Ectodermal cell (in vitro differentiated cells): Measurements from ENCODE around the gene FOXO1.

Experiments
- H3K27ac ChIP-seq: 2 replicates; pipeline ENCODE4 v1.7.0; 2013; ENCODE audit warnings: mild to moderate bottlenecking, low read depth, low read length; ENCODE audit not compliant: insufficient read depth, poor library complexity, severe bottlenecking
- H3K27me3 ChIP-seq: 2 replicates; pipeline ENCODE4 v1.7.0; 2013; ENCODE audit warnings: mild to moderate bottlenecking, low read length; ENCODE audit not compliant: insufficient read depth, control insufficient read depth, poor library complexity, severe bottlenecking
- H3K36me3 ChIP-seq: one replicate; pipeline ENCODE4 v1.7.0; 2013; ENCODE audit warnings: low read length; ENCODE audit not compliant: control insufficient read depth, insufficient read depth
- H3K4me1 ChIP-seq: one replicate; pipeline ENCODE4 v1.7.0; 2013; ENCODE audit warnings: low read length; ENCODE audit not compliant: control insufficient read depth, insufficient read depth
- H3K4me3 ChIP-seq: 2 replicates; pipeline ENCODE4 v1.7.0; 2013; ENCODE audit warnings: low read depth, low read length, control low read depth; ENCODE audit not compliant: insufficient read depth
- H3K9me3 ChIP-seq: 2 replicates; pipeline ENCODE4 v1.7.0; 2013; ENCODE audit warnings: mild to moderate bottlenecking, low read length, moderate library complexity; ENCODE audit not compliant: control insufficient read depth
- WGBS, 2 experiments: methylation state at CpG; one replicate each; pipeline ENCODE4 v1.1.7; 2013; ENCODE audit warnings: missing lambda C conversion rate in 2 of 2; 5-methylcytosine and 5-hydroxymethylcytosine counted together

FOXO1 gene

DNA sequence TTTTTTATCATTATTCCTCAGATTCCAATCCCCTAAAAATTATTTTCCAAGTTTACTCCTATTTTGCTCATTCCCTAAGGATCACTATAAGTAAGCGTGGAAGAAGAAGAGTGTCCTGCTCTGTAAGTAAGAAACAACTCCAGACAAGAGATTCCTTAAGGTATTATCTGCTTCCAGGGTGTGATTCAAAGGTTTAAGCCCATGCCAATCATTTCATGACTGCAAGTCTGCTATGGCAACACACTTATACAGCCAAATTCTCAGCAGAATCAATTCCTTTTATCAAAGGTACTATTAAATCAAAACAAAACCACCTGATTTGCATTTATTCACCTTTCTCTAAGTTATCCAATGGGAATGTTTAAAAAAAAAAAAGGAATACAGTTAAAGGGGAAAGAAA, 43.7 kb downstream of the FOXO1 start:
- Histone ChIP-seq H3K27ac (peak overlapping the region; percentile 67), H3K9me3 (no peaks in the 10 kb centered on the region), H3K36me3 (no peaks in the 10 kb centered on the region), H3K27me3 (no peaks in the 10 kb centered on the region), H3K4me3 (no peak overlapping the region), H3K4me1 (peaks cover 12% of the 10 kb centered on the region)
- whole genome bisulfite sequencing, 2 experiments, result 80 to 83% methylated on average over 1 of the region's 1 CpG

DNA sequence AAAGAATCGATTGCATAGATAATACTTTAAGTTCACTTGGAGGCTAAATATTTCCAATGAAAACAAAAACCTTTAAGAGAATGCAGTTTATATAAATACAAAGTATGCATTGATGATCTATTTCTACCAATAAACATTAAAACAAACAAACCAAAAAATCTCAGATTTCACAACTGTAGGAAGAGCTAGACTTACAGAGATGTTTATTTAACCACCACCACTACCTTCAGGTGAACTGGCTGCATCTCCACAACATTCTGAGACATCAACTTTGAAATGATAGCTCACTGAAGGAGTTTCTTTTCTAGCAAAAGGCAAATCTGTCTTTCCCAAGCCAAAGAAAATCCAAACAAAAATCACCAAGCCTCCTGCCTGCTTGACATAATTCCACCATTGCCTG, 44.2 kb downstream of the FOXO1 start:
- no peak overlapping the region for H3K4me3 ChIP-seq
- H3K27me3 ChIP-seq, result no peaks in the 10 kb centered on the region
- WGBS, 2 experiments, result no CpG with 5 or more reads among the region's 1 CpG
- no peaks in the 10 kb centered on the region for H3K36me3 ChIP-seq
- peaks cover 12% of the 10 kb centered on the region for H3K4me1 ChIP-seq
- H3K27ac ChIP-seq, result peak overlapping the region; percentile 67
- H3K9me3 ChIP-seq, result no peaks in the 10 kb centered on the region

GRCh38 chr13:40619479-40619814, 47.0 kb downstream of the FOXO1 start:
- Histone ChIP-seq H3K4me3 (no peak overlapping the region), H3K27me3 (no peaks in the 10 kb centered on the region), H3K4me1 (peaks cover 12% of the 10 kb centered on the region), H3K27ac (no peak overlapping the region), H3K9me3 (no peaks in the 10 kb centered on the region), H3K36me3 (no peaks in the 10 kb centered on the region)
- 92 to 99% methylated on average over 3 of the region's 3 CpGs for WGBS, 2 experiments

GRCh38 chr13:40618581-40619478, 47.6 kb downstream of the FOXO1 start:
- no peaks in the 10 kb centered on the region for H3K27me3 ChIP-seq
- H3K9me3 ChIP-seq, result no peaks in the 10 kb centered on the region
- WGBS, 2 experiments, result 92 to 93% methylated on average over 15 of the region's 15 CpGs
- no peak overlapping the region for H3K27ac ChIP-seq
- no peak overlapping the region for H3K4me3 ChIP-seq
- peaks cover 12% of the 10 kb centered on the region for H3K4me1 ChIP-seq
- H3K36me3 ChIP-seq, result no peaks in the 10 kb centered on the region

DNA sequence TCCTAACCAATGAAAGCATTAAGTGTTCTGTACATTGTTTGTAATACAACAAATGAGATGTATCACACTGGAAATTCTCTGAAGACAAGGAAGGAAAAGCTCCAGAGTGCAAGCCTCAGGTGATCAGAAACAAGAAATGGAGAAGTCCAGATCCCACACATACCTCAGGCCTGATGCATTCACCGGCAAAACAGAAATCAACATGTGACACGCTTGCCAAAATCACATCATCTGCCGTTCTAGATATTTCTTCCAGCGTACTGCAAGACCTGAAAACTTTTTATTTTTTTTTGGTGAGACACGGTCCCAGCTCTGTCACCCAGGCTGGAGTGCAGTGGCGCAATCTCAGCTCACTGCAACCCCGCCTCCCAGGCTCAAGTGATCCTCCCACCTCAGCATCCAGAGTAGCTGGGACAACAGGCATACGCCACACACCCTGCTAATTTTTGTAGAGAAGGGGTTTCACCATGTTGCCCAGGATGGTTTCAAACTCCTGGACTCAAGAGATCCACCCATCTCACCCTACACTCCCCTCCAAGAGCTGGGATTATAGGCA, 48.6 kb downstream of the FOXO1 start:
- peaks cover 7% of the 10 kb centered on the region for H3K4me1 ChIP-seq
- no peak overlapping the region for H3K4me3 ChIP-seq
- H3K36me3 ChIP-seq, result no peaks in the 10 kb centered on the region
- no peaks in the 10 kb centered on the region for H3K27me3 ChIP-seq
- H3K27ac ChIP-seq, result no peak overlapping the region
- WGBS, 2 experiments, result 90 to 92% methylated on average over 8 of the region's 8 CpGs
- H3K9me3 ChIP-seq, result no peaks in the 10 kb centered on the region

GRCh38 chr13:40615619-40616018, 50.8 kb downstream of the FOXO1 start:
- Histone ChIP-seq H3K27ac (no peak overlapping the region), H3K27me3 (no peaks in the 10 kb centered on the region), H3K4me1 (no peaks in the 10 kb centered on the region), H3K4me3 (no peak overlapping the region), H3K9me3 (no peaks in the 10 kb centered on the region), H3K36me3 (no peaks in the 10 kb centered on the region)
- 82 to 85% methylated on average over 7 of the region's 7 CpGs for WGBS, 2 experiments

DNA sequence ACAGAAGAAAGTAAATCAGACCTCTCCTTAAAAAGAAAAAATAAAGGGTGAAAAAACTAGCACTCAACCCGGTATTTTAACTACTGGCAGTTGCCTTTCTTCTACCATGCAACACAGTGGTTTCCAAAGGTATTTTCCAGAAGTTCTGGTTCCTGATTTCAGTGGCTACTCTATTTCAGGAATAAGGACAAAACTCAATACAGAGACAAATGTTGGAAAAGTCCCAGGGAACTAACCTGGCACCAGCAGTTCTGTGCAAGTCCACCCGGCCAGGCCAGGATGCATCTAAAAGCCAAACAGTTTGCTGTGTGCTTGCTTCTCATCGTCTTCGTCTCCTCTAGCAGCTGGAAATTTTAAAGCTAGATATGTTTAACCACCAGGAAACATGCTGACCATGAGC, 52.5 kb downstream of the FOXO1 start:
- H3K27me3 ChIP-seq, result no peaks in the 10 kb centered on the region
- no peaks in the 10 kb centered on the region for H3K9me3 ChIP-seq
- no peaks in the 10 kb centered on the region for H3K36me3 ChIP-seq
- WGBS, 2 experiments, result 89 to 94% methylated on average over 4 of the region's 4 CpGs
- H3K4me3 ChIP-seq, result no peak overlapping the region
- H3K4me1 ChIP-seq, result no peaks in the 10 kb centered on the region
- H3K27ac ChIP-seq, result no peak overlapping the region

DNA sequence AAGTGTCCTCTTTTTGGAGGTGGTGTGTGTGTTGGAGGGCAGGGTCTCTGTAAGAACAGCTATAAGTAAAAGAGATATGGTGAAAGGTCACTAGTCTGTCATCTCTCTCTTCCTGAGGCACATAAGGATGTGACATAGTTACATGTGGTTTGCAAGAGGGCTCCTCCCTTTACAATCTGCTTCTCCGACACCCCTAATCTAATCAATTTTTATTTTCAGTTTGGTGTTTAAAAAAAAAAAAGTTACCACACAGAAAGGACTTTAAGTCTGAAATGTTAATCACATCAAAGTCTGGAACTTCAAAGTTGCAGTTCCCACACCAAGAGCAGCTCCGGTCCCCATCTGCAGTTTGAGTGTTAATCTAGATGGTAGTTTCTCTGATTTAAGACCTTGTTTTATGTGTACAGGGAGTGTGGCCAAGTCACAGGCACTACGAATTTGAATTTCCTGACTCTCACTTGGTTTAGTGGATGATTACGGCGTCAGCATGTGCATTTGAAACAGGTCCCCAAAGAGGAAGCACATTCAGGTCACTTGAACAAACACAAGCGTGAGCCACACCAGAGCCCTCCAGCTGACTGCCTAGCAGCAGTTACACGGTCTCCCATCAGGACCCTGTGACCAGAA, 53.1 kb downstream of the FOXO1 start:
- WGBS, 2 experiments, result 84 to 89% methylated on average over 6 to 7 of the region's 7 CpGs
- H3K27ac ChIP-seq, result no peak overlapping the region

GRCh38 chr13:40612041-40612440, 54.4 kb downstream of the FOXO1 start:
- Histone ChIP-seq H3K4me1 (no peaks in the 10 kb centered on the region), H3K4me3 (no peak overlapping the region), H3K27me3 (no peaks in the 10 kb centered on the region), H3K9me3 (no peaks in the 10 kb centered on the region), H3K27ac (no peak overlapping the region), H3K36me3 (no peaks in the 10 kb centered on the region)
- 0 to 44% methylated on average over 1 to 2 of the region's 2 CpGs for WGBS, 2 experiments

More for the DNA sequence above, 53.1 kb downstream of the FOXO1 start:
- H3K4me3 ChIP-seq, result no peak overlapping the region
- no peaks in the 10 kb centered on the region for H3K4me1 ChIP-seq
- no peaks in the 10 kb centered on the region for H3K27me3 ChIP-seq
- no peaks in the 10 kb centered on the region for H3K36me3 ChIP-seq
- no peaks in the 10 kb centered on the region for H3K9me3 ChIP-seq

GRCh38 chr13:40611635-40612034, 54.8 kb downstream of the FOXO1 start:
- H3K4me3 ChIP-seq, result no peak overlapping the region
- H3K4me1 ChIP-seq, result no peaks in the 10 kb centered on the region
- no peak overlapping the region for H3K27ac ChIP-seq
- no peaks in the 10 kb centered on the region for H3K9me3 ChIP-seq
- 71 to 77% methylated on average over 7 of the region's 7 CpGs for WGBS, 2 experiments
- no peaks in the 10 kb centered on the region for H3K27me3 ChIP-seq
- H3K36me3 ChIP-seq, result no peaks in the 10 kb centered on the region
